Astrocyte (in vitro differentiated cells and primary cell): Measurements from ENCODE around the gene KLRG1. TPM values are rescaled to one million over a fixed set of nuclear protein-coding genes. Genes with fewer than 3 reads are reported as not detected.

Source experiments
- DNase-seq: peaks from one replicate; pipeline ENCODE4 v3.0.0-alpha.2; 2010; ENCODE audit warnings: low read depth
- FAIRE-seq: peaks from 2 replicates; lab custom pipeline; 2011; peaks lifted over from hg19 to GRCh38; lab: Jason Lieb, UNC
- H2AFZ ChIP-seq: 2 replicates; pipeline ENCODE4 v1.6.0; 2012; ENCODE audit warnings: low read depth, low read length, inconsistent platforms
- H3K27ac ChIP-seq: 2 replicates; pipeline ENCODE4 v1.5.1; 2011; ENCODE audit warnings: low read depth, low read length, inconsistent platforms
- H3K27me3 ChIP-seq: 2 replicates; pipeline ENCODE4 v1.6.0; 2011; ENCODE audit warnings: low read length, inconsistent platforms; ENCODE audit not compliant: insufficient read depth
- H3K36me3 ChIP-seq: 2 replicates; pipeline ENCODE4 v1.5.1; 2011; ENCODE audit warnings: low read length, inconsistent platforms; ENCODE audit not compliant: insufficient read depth
- H3K4me1 ChIP-seq: 2 replicates; pipeline ENCODE4 v1.5.1; 2011; ENCODE audit warnings: low read length, inconsistent platforms; ENCODE audit not compliant: insufficient read depth
- H3K4me2 ChIP-seq: 2 replicates; pipeline ENCODE4 v1.6.0; 2012; ENCODE audit warnings: low read length, inconsistent platforms
- H3K4me3 ChIP-seq: 2 replicates; pipeline ENCODE4 v1.5.1; 2011; ENCODE audit warnings: low read depth, mild to moderate bottlenecking, low read length, inconsistent platforms; ENCODE audit not compliant: insufficient read depth
- H3K79me2 ChIP-seq: 2 replicates; pipeline ENCODE4 v1.6.0; 2012; ENCODE audit warnings: mild to moderate bottlenecking, low read length, inconsistent platforms; ENCODE audit not compliant: insufficient read depth
- H3K9ac ChIP-seq: 2 replicates; pipeline ENCODE4 v1.6.0; 2012; ENCODE audit warnings: mild to moderate bottlenecking, low read length, inconsistent platforms
- H3K9me3 ChIP-seq: 2 replicates; pipeline ENCODE4 v1.5.1; 2012; ENCODE audit warnings: low read depth, mild to moderate bottlenecking, low read length, inconsistent platforms; ENCODE audit not compliant: insufficient read depth
- H4K20me1 ChIP-seq: 2 replicates; pipeline ENCODE4 v1.6.0; 2012; ENCODE audit warnings: low read length, inconsistent platforms; ENCODE audit not compliant: insufficient read depth
- H3K27ac Mint-ChIP-seq: one replicate; pipeline ENCODE4 v1.8.0; 2021; ENCODE audit warnings: mild to moderate bottlenecking, mixed read lengths; ENCODE audit not compliant: unreplicated experiment
- H3K27me3 Mint-ChIP-seq: one replicate; pipeline ENCODE4 v1.8.0; 2021; ENCODE audit warnings: low read depth, mixed read lengths; ENCODE audit not compliant: unreplicated experiment
- H3K36me3 Mint-ChIP-seq: one replicate; pipeline ENCODE4 v1.8.0; 2021; ENCODE audit warnings: low read depth, mixed read lengths; ENCODE audit not compliant: unreplicated experiment
- H3K4me1 Mint-ChIP-seq: one replicate; pipeline ENCODE4 v1.8.0; 2021; ENCODE audit warnings: low read depth, mixed read lengths; ENCODE audit not compliant: unreplicated experiment
- H3K4me3 Mint-ChIP-seq: one replicate; pipeline ENCODE4 v1.8.0; 2021; ENCODE audit warnings: mild to moderate bottlenecking, moderate library complexity, mixed read lengths; ENCODE audit not compliant: unreplicated experiment
- H3K9me3 Mint-ChIP-seq: one replicate; pipeline ENCODE4 v1.8.0; 2021; ENCODE audit warnings: mild to moderate bottlenecking, mixed read lengths; ENCODE audit not compliant: unreplicated experiment
- CTCF ChIP-seq: IDR thresholded peaks from 2 replicates; pipeline ENCODE4 v1.5.1; 2011; ENCODE audit warnings: low read depth, mild to moderate bottlenecking, inconsistent platforms, low read length, moderate library complexity; ENCODE audit not compliant: insufficient read depth
- EZH2 ChIP-seq: IDR thresholded peaks from 2 replicates; pipeline ENCODE4 v1.6.1; 2012; ENCODE audit warnings: mild to moderate bottlenecking, low read length, inconsistent platforms; ENCODE audit not compliant: insufficient read depth
- total RNA-seq: library from RNA; stranded (reverse); gene quantifications from 2 replicates; pipeline ENCODE4 v1.2.1, GENCODE V29; 2021

KLRG1 gene
- total RNA-seq, 1 donor from 2014 or later, result 2.2 TPM

DNA sequence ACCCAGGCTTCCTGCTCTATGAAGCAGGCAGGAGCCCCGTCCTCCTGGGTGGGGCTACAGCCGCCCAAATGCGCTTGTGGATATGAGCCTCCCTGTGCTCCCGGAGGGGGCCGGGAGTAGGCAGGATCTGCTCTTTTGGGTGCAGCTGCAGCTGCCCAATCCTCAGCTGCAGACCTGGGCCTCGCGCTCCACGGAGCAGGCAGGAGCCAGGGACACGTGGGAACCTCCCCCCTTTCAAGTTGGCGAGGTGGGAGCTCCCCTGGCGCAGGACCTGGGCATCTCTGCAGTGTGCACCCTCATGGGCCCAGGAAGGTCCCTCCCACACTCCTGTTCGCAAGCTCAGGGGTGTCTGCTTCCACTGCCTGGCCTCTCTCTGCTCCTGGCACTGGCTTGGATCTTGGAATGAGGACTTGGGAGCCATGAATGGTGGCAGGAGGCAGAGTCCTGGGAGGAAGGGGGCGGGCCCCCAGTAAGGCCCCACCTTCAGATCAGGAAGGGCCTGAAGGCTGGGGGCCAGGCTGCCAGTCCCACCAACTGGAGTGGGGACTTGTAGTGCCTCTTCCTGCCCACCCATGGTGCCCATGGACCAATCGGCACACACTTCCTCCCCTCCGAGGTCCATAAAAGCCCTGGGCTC lies 61.3 kb downstream of the KLRG1 start:
- DNase-seq, result no peak
- Histone ChIP-seq H3K27me3 (peaks cover 2% of the 10 kb centered on the region), H4K20me1 (no peaks in the 10 kb centered on the region), H3K79me2 (no peaks in the 10 kb centered on the region), H3K9me3 (no peaks in the 10 kb centered on the region), H3K4me2 (no peak overlapping the region), H3K36me3 (no peaks in the 10 kb centered on the region), H3K9ac (no peak overlapping the region), H3K27ac (no peak overlapping the region), H3K4me1 (no peaks in the 10 kb centered on the region), H2AFZ (no peak overlapping the region), H3K4me3 (no peak overlapping the region)
- H3K4me3 Mint-ChIP-seq, result no peak overlapping the region
- no peak for FAIRE-seq
- TF ChIP-seq EZH2, result no peak
- TF ChIP-seq CTCF, result no peak
- no peaks in the 10 kb centered on the region for H3K36me3 Mint-ChIP-seq
- no peaks in the 10 kb centered on the region for H3K27me3 Mint-ChIP-seq
- H3K27ac Mint-ChIP-seq, result no peak overlapping the region
- H3K9me3 Mint-ChIP-seq, result no peaks in the 10 kb centered on the region
- no peaks in the 10 kb centered on the region for H3K4me1 Mint-ChIP-seq

- no peak overlapping the region for H3K4me3 ChIP-seq
- H4K20me1 ChIP-seq, result no peaks in the 10 kb centered on the region
- peaks cover 2% of the 10 kb centered on the region for H3K27me3 ChIP-seq
- no peak for TF ChIP-seq EZH2
- no peak for TF ChIP-seq CTCF
- no peaks in the 10 kb centered on the region for H3K79me2 ChIP-seq
- H3K36me3 ChIP-seq, result no peaks in the 10 kb centered on the region
- no peaks in the 10 kb centered on the region for H3K4me1 ChIP-seq
- no peak for FAIRE-seq
- H3K27me3 Mint-ChIP-seq, result no peaks in the 10 kb centered on the region
- no peak overlapping the region for H3K27ac ChIP-seq
- H3K9me3 Mint-ChIP-seq, result no peaks in the 10 kb centered on the region
- H3K4me2 ChIP-seq, result no peak overlapping the region
- no peak overlapping the region for H2AFZ ChIP-seq
- H3K4me1 Mint-ChIP-seq, result no peaks in the 10 kb centered on the region
- no peak overlapping the region for H3K9ac ChIP-seq
- no peak overlapping the region for H3K27ac Mint-ChIP-seq
- no peak overlapping the region for H3K4me3 Mint-ChIP-seq
- H3K36me3 Mint-ChIP-seq, result no peaks in the 10 kb centered on the region
- H3K9me3 ChIP-seq, result no peaks in the 10 kb centered on the region
- DNase-seq, result no peak
Observed at GRCh38 chr12:9051158-9051550, 61.8 kb downstream of the KLRG1 start.

DNA sequence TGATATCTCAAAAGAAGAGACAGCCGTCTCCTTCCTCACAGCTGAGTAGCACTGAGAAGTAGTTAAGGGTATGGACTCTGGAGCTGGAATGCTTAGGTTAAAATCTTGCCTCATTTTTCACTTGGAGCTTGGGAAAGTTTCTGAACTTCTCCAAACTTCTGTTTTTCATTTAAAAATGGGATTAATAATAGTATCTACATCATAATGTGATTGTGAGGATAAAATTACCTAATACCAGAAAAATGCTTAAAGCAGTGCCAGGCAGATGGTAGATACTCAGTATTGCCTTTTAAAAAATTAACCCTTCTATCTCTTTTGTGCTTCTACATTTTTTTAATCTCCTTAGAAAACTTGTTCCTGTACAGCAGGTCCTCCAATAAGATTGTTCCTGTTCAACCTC lies 63.3 kb downstream of the KLRG1 start:
- no peak overlapping the region for H3K9ac ChIP-seq
- H3K4me3 Mint-ChIP-seq, result no peak overlapping the region
- no peaks in the 10 kb centered on the region for H3K4me1 Mint-ChIP-seq
- H3K27ac ChIP-seq, result no peak overlapping the region
- no peaks in the 10 kb centered on the region for H3K79me2 ChIP-seq
- no peaks in the 10 kb centered on the region for H3K36me3 Mint-ChIP-seq
- H3K36me3 ChIP-seq, result no peaks in the 10 kb centered on the region
- H3K4me1 ChIP-seq, result no peaks in the 10 kb centered on the region
- no peak for TF ChIP-seq CTCF
- no peaks in the 10 kb centered on the region for H3K9me3 Mint-ChIP-seq
- no peaks in the 10 kb centered on the region for H3K27me3 Mint-ChIP-seq
- H2AFZ ChIP-seq, result no peak overlapping the region
- H3K27ac Mint-ChIP-seq, result no peak overlapping the region
- FAIRE-seq (no peak), DNase-seq (no peak)
- H4K20me1 ChIP-seq, result no peaks in the 10 kb centered on the region
- peaks cover 2% of the 10 kb centered on the region for H3K27me3 ChIP-seq
- no peak overlapping the region for H3K4me2 ChIP-seq
- no peaks in the 10 kb centered on the region for H3K9me3 ChIP-seq
- no peak overlapping the region for H3K4me3 ChIP-seq
